SK-N-SH treated with all-trans-retinoic acid at 6 μM for 48 hours (cell line): ENCODE data around the gene SFMBT2.
A peak's percentile ranks its signal among the peaks of the same experiment; 100 is the strongest.

Experiments
- ATAC-seq: fragments of 200-7000 bp; cut with Tn5 transposase; 3 replicates; pipeline ENCODE4 v1.9.1; 2020; ENCODE audit warnings: mild to moderate bottlenecking, moderate library complexity
- ARNTL ChIP-seq: fragments of 450-650 bp; formaldehyde crosslinking; IDR thresholded peaks from 2 replicates; pipeline ENCODE4 v1.5.0; 2020; ENCODE audit warnings: low read depth, mild to moderate bottlenecking, moderate library complexity, borderline replicate concordance
- BACH2 ChIP-seq: fragments of 250-450 bp; sonication (Bioruptor Pico); IDR thresholded peaks from 2 replicates; pipeline ENCODE4 v1.9.0; 2021; ENCODE audit warnings: mild to moderate bottlenecking, borderline replicate concordance
- CREB5 ChIP-seq: fragments of 250-450 bp; sonication (Bioruptor Pico); IDR thresholded peaks from 2 replicates; pipeline ENCODE4 v1.5.1; 2020; ENCODE audit warnings: low read depth, mild to moderate bottlenecking, moderate library complexity
- CSDC2 ChIP-seq: fragments of 250-450 bp; sonication (Bioruptor Pico); IDR thresholded peaks from 2 replicates; pipeline ENCODE4 v1.5.0; 2020; ENCODE audit warnings: mild to moderate bottlenecking, moderate library complexity
- OSR1 ChIP-seq: fragments of 250-450 bp; sonication (Bioruptor Pico); IDR thresholded peaks from 2 replicates; pipeline ENCODE4 v1.8.0; 2022; ENCODE audit warnings: moderate library complexity, mild to moderate bottlenecking, inconsistent platforms
- PPARA ChIP-seq: fragments of 250-450 bp; sonication (Bioruptor Pico); IDR thresholded peaks from 2 replicates; pipeline ENCODE4 v1.5.0; 2020; ENCODE audit warnings: mild to moderate bottlenecking, borderline replicate concordance
- RARB ChIP-seq: fragments of 250-450 bp; sonication (Bioruptor Pico); IDR thresholded peaks from 2 replicates; pipeline ENCODE4 v1.8.0; 2021; ENCODE audit warnings: mild to moderate bottlenecking, moderate library complexity
- SNAI2 ChIP-seq: fragments of 250-450 bp; sonication (Bioruptor Pico); IDR thresholded peaks from 2 replicates; pipeline ENCODE4 v1.5.0; 2020; ENCODE audit warnings: mild to moderate bottlenecking, moderate library complexity
- TSHZ2 ChIP-seq: fragments of 250-450 bp; sonication (Bioruptor Pico); IDR thresholded peaks from 2 replicates; pipeline ENCODE4 v1.5.0; 2020; ENCODE audit warnings: mild to moderate bottlenecking, moderate library complexity
- ZC3H10 ChIP-seq: fragments of 250-450 bp; sonication (Bioruptor Pico); IDR thresholded peaks from 2 replicates; pipeline ENCODE4 v1.5.1; 2021; ENCODE audit warnings: mild to moderate bottlenecking, moderate library complexity
- ZFP30 ChIP-seq: fragments of 450-650 bp; formaldehyde crosslinking; IDR thresholded peaks from 2 replicates; pipeline ENCODE4 v1.5.0; 2022; ENCODE audit warnings: mild to moderate bottlenecking, moderate library complexity
- ZNF8 ChIP-seq: fragments of 450-650 bp; formaldehyde crosslinking; IDR thresholded peaks from 2 replicates; pipeline ENCODE4 v1.5.0; 2020; ENCODE audit warnings: mild to moderate bottlenecking, moderate library complexity
- TF ChIP-seq, protein P1 (sequence below): fragments of 250-450 bp; sonication (Bioruptor Pico); IDR thresholded peaks from 2 replicates; pipeline ENCODE4 v1.8.0; 2021; ENCODE audit warnings: low read depth, mild to moderate bottlenecking, moderate library complexity, borderline replicate concordance
- TF ChIP-seq, protein P2 (sequence below): fragments of 250-450 bp; sonication (Bioruptor Pico); IDR thresholded peaks from 2 replicates; pipeline ENCODE4 v1.8.0; 2020; ENCODE audit warnings: mild to moderate bottlenecking, moderate library complexity, borderline replicate concordance
- TF ChIP-seq, protein P3 (sequence below): fragments of 250-450 bp; sonication (Bioruptor Pico); IDR thresholded peaks from 2 replicates; pipeline ENCODE4 v1.5.1; 2021; ENCODE audit warnings: mild to moderate bottlenecking, moderate library complexity

Gene SFMBT2

DNA sequence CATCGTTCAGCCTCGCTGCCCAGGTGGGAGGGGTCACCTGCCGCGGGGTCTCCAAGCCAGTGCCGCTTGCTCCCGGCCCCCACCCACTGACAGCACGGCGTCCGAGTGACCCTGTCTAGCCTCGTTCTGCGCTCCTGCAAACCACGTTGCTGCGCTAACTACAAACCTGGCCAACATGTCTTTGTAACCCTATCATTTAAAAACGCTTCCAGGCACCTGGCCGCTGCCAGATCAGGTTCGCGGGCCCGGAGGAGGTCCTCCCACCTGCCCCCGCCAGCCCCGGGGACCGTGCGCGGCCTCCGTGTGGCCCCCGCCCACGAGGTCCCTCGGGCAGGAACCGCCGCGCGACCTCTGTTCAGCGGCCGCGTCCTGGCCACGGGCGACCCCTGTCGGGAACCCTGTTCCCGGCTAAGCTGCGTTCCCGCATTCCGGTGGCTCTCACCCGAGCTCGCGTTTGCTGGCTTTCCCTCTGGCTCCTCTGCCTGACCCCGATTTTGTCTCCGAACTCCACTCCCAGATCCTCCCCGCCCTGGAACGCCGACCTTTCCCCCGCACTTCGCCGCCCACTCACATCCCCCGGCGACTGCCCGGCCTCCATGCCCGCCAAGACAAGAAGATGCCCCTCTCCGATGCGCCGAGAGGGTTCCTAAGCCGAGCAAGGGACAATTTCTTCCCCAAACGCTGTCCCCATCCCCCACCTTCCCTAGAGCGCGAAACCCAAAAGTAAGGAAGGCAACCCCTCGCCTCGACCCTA is 2.4 kb downstream of the SFMBT2 start:
- TF ChIP-seq ZNF8 (no peak), CREB5 (CRISPR knock-in tag) (no peak), ARNTL (no peak), RARB (CRISPR knock-in tag) (no peak), ZC3H10 (CRISPR knock-in tag) (no peak), CSDC2 (CRISPR knock-in tag) (no peak), PPARA (CRISPR knock-in tag) (no peak)
- TF ChIP-seq, protein P1, sequence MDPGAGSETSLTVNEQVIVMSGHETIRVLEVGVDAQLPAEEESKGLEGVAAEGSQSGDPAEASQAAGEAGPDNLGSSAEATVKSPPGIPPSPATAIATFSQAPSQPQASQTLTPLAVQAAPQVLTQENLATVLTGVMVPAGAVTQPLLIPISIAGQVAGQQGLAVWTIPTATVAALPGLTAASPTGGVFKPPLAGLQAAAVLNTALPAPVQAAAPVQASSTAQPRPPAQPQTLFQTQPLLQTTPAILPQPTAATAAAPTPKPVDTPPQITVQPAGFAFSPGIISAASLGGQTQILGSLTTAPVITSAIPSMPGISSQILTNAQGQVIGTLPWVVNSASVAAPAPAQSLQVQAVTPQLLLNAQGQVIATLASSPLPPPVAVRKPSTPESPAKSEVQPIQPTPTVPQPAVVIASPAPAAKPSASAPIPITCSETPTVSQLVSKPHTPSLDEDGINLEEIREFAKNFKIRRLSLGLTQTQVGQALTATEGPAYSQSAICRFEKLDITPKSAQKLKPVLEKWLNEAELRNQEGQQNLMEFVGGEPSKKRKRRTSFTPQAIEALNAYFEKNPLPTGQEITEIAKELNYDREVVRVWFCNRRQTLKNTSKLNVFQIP (CRISPR knock-in tag) = no peak
- peak; percentile 50 for ATAC-seq

GRCh38 chr10:7407368-7408290 is 3.2 kb downstream of the SFMBT2 start:
- no peak for ATAC-seq
- TF ChIP-seq CSDC2 (CRISPR knock-in tag) = no peak
- TF ChIP-seq, protein P2, sequence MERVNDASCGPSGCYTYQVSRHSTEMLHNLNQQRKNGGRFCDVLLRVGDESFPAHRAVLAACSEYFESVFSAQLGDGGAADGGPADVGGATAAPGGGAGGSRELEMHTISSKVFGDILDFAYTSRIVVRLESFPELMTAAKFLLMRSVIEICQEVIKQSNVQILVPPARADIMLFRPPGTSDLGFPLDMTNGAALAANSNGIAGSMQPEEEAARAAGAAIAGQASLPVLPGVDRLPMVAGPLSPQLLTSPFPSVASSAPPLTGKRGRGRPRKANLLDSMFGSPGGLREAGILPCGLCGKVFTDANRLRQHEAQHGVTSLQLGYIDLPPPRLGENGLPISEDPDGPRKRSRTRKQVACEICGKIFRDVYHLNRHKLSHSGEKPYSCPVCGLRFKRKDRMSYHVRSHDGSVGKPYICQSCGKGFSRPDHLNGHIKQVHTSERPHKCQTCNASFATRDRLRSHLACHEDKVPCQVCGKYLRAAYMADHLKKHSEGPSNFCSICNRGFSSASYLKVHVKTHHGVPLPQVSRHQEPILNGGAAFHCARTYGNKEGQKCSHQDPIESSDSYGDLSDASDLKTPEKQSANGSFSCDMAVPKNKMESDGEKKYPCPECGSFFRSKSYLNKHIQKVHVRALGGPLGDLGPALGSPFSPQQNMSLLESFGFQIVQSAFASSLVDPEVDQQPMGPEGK = no peak
- no peak for TF ChIP-seq BACH2 (CRISPR knock-in tag)
- TF ChIP-seq ZFP30 (CRISPR knock-in tag) = no peak
- TF ChIP-seq, protein P1 (CRISPR knock-in tag) = no peak
- no peak for TF ChIP-seq SNAI2 (CRISPR knock-in tag)
- TF ChIP-seq ZC3H10 (CRISPR knock-in tag) = no peak
- TF ChIP-seq, protein P3, sequence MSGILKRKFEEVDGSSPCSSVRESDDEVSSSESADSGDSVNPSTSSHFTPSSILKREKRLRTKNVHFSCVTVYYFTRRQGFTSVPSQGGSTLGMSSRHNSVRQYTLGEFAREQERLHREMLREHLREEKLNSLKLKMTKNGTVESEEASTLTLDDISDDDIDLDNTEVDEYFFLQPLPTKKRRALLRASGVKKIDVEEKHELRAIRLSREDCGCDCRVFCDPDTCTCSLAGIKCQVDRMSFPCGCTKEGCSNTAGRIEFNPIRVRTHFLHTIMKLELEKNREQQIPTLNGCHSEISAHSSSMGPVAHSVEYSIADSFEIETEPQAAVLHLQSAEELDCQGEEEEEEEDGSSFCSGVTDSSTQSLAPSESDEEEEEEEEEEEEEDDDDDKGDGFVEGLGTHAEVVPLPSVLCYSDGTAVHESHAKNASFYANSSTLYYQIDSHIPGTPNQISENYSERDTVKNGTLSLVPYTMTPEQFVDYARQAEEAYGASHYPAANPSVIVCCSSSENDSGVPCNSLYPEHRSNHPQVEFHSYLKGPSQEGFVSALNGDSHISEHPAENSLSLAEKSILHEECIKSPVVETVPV (CRISPR knock-in tag) = no peak

DNA sequence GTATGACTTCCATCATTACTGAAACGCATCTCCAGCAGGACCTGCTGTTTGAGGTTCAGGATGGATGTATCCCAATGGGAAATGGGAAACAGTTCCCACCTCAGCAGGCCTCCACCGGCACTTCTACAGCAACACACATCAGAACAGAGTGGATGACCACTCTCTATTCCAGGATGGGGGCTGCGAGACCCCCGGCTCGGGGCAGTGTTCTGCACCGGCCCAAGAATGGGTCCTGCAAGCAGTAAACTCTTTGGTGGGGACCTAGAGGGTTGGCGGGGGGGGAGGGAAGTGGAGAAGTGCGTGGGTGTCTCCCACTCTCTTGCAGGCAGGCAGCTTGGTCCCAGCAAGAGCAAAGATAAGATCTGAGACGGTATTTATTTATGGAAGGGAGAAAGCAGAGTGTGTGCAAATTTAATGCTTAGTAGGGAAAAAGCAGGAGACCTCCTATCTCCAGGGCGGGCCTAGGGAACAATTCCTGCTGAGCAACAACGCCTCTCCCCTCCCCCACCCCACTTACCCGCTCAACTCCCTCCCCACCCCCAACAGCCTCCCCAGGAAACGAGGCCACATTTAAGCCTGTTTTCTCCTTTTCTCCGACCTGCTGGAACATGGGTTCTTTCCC is 4.0 kb downstream of the SFMBT2 start:
- no peak for TF ChIP-seq TSHZ2
- TF ChIP-seq, protein P2 = no peak
- TF ChIP-seq ZFP30 (CRISPR knock-in tag) = no peak
- no peak for TF ChIP-seq OSR1 (CRISPR knock-in tag)
- ATAC-seq = no peak
